Brain microvascular endothelial cell (primary cell): Measurements from ENCODE around the gene MAPKAPK5.

Experiments used
- DNase-seq: peaks from one replicate; pipeline ENCODE4 v3.0.0-alpha.2; 2020
- H3K27ac ChIP-seq: fragments of 250-450 bp; sonication (Bioruptor Pico); 2 replicates; pipeline ENCODE4 v1.5.1; 2020; ENCODE audit warnings: mild to moderate bottlenecking, moderate library complexity
- H3K27me3 ChIP-seq: fragments of 250-450 bp; sonication (Bioruptor Pico); replicated peaks from 2 replicates; pipeline ENCODE4 v1.5.1; 2020; ENCODE audit warnings: mild to moderate bottlenecking
- H3K36me3 ChIP-seq: fragments of 250-450 bp; sonication (Bioruptor Pico); replicated peaks from 2 replicates; pipeline ENCODE4 v1.5.1; 2020; ENCODE audit warnings: mild to moderate bottlenecking
- H3K4me3 ChIP-seq: 2 replicates; pipeline ENCODE4 v1.5.1; 2011; ENCODE audit warnings: low read depth, mild to moderate bottlenecking, control low read depth, low read length, moderate library complexity
- CTCF ChIP-seq: IDR thresholded peaks from 2 replicates; pipeline ENCODE4 v1.5.1; 2011; ENCODE audit warnings: low read depth, mild to moderate bottlenecking, moderate library complexity, low read length, control low read depth, inconsistent platforms; ENCODE audit errors: missing control alignments
- in situ Hi-C: cut with HindIII; loops from 2 replicates; pipeline ENCODE4 v1.10.0; 2017; ENCODE audit warnings: low sequenced_read_pairs, low pct_ligation_motif_present

The MAPKAPK5 gene

DNA sequence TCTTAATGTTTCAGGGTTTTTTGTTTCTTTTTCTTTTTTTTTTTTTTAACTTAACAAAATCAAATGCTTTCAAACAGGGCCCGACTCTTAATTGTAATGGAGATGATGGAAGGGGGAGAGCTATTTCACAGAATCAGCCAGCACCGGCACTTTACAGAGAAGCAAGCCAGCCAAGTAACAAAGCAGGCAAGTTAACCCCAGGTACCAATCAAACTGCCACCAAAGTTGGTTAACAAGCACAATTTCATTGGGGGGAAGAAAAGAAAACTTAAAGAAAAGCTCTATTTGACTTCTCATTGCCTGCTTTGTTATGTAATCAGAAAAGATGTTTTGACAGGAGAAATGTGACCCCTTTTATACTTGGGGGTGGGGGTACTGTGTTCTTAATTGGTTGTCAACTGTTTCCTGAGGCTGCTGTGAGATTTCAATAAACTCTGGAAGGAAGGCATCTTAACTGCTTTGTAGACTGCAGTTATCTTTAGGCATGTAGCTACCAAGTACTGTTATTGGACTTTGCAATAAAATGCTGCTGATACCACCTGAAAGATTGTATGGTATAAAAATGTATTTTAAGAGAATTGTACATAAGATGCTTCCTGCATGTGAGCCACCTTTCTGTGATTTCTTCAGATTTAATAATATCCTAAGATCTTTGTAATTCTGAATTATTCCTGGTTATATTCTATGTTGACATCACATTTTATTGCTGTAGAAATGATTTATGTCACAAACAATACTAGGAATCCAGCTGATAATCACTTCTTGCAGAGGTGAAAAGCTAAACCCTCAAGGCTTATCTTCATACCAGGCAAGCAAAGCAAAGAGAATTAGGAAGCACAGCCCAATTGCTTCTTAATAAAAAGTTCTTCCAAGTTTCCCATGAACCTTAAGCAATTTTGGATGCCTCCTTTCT is 26.9 kb downstream of the MAPKAPK5 start:
- H3K36me3 ChIP-seq, result peaks cover 49% of the 10 kb centered on the region
- no peak for DNase-seq
- H3K27ac ChIP-seq, result no peak overlapping the region
- no peak for TF ChIP-seq CTCF
- no peaks in the 10 kb centered on the region for H3K27me3 ChIP-seq
- in situ Hi-C loops, result no loop called here
- H3K4me3 ChIP-seq, result no peak overlapping the region

- in situ Hi-C loops, result no loop called here
- no peak overlapping the region for H3K27ac ChIP-seq
- DNase-seq, result no peak
- H3K4me3 ChIP-seq, result no peak overlapping the region
- no peak for TF ChIP-seq CTCF
- H3K36me3 ChIP-seq, result peaks cover 49% of the 10 kb centered on the region
- H3K27me3 ChIP-seq, result no peaks in the 10 kb centered on the region
Measured at GRCh38 chr12:111869671-111870070, 27.6 kb downstream of the MAPKAPK5 start.

DNA sequence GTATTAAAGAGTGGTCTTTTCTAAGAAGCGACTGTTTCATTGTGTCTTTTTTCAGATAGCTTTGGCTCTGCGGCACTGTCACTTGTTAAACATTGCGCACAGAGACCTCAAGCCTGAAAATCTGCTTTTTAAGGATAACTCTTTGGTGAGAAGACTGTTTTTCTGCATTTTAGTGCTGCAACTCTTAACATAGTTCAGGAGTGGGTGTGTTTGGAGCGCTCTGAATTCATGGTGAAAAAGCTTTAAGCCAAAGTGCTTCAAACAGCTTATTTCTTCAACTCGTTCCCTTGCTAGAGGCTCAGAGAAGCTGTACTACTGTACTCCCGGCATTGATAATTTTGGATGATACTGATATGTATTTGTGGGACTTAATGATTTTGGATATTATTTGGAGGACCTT is 28.2 kb downstream of the MAPKAPK5 start:
- H3K36me3 ChIP-seq, result peaks cover 49% of the 10 kb centered on the region
- no peak overlapping the region for H3K4me3 ChIP-seq
- no peaks in the 10 kb centered on the region for H3K27me3 ChIP-seq
- TF ChIP-seq CTCF, result no peak
- in situ Hi-C loops, result no loop called here
- H3K27ac ChIP-seq, result no peak overlapping the region
- DNase-seq, result no peak

DNA sequence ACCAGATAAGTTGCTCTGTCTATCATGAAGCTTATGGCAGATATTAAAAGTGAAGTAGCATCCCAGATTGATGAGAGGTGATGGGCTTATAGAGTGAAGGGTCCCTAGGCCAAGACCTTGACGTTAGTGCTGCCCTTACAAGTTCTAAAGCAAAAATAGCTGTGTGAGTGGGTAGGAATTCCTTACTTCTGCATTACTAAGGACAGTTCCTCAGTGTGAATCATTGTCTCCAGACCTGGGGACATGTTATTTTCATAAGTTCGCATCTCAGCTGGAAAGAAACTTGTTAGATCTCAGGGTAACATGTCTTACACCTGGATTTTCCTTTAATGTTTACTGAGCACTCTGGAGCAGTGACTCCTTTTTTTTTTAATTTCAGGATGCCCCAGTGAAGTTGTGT is 28.7 kb downstream of the MAPKAPK5 start:
- H3K27ac ChIP-seq, result no peak overlapping the region
- TF ChIP-seq CTCF, result no peak
- no peaks in the 10 kb centered on the region for H3K27me3 ChIP-seq
- H3K36me3 ChIP-seq, result peaks cover 49% of the 10 kb centered on the region
- DNase-seq, result no peak
- in situ Hi-C loops, result no loop called here
- no peak overlapping the region for H3K4me3 ChIP-seq

DNA sequence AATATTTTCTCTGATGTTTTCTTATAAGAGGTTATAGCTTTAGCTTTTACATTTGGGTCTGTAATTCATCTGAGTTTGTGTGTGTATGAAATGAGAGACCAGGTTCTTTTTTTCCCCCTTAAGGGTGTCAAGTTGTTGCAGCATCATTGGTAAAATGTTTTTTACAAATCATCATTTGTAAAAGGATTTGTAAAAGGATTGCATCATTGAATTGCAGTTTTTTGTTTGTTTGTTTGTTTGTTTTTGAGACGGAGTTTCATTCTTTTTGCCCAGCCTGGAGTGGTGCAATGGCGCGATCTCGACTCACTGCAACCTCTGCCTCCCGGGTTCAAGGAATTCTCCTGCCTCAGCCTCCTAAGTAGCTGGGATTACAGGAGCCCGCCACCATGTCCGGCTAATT is 31.1 kb downstream of the MAPKAPK5 start:
- H3K4me3 ChIP-seq, result no peak overlapping the region
- no peak overlapping the region for H3K27ac ChIP-seq
- TF ChIP-seq CTCF, result no peak
- no peaks in the 10 kb centered on the region for H3K27me3 ChIP-seq
- in situ Hi-C loops, result no loop called here
- DNase-seq, result no peak
- peaks cover 34% of the 10 kb centered on the region for H3K36me3 ChIP-seq
